Hepatocyte (in vitro differentiated cells): Measurements from ENCODE around the gene ALK.

Experiments used
- CTCF ChIP-seq: fragments of 200-600 bp; sonication (generic); IDR thresholded peaks from 2 replicates; pipeline ENCODE4 v1.5.1; 2016; ENCODE audit warnings: antibody characterized with exemption, mild to moderate bottlenecking; ENCODE audit not compliant: poor library complexity
- EZH2 ChIP-seq: fragments of 200-600 bp; sonication (generic); IDR thresholded peaks from 2 replicates; pipeline ENCODE4 v1.6.1; 2016; ENCODE audit warnings: antibody characterized with exemption, mild to moderate bottlenecking, borderline replicate concordance
- EZH2phosphoT487 ChIP-seq: fragments of 200-600 bp; sonication (generic); IDR thresholded peaks from one replicate; pipeline ENCODE4 v1.6.1; 2018; ENCODE audit warnings: antibody characterized with exemption, mild to moderate bottlenecking, low read depth, moderate library complexity; ENCODE audit not compliant: unreplicated experiment, severe bottlenecking

GRCh38 chr2:29733213-29733612, 188.2 kb downstream of the ALK start:
- TF ChIP-seq CTCF (no peak), EZH2 (no peak), EZH2phosphoT487 (no peak)
